H9 (cell line): ENCODE measurements around the gene CHD9. TPM values are rescaled to one million over a fixed set of nuclear protein-coding genes. Genes with fewer than 3 reads are reported as not detected.

ENCODE experiments used
- DNase-seq: peaks from one replicate; pipeline ENCODE4 v3.0.0-alpha.2; 2017
- H2AFZ ChIP-seq: one replicate; pipeline ENCODE4 v1.6.1; 2013; ENCODE audit warnings: mild to moderate bottlenecking, low read length, control low read depth, moderate library complexity
- H2AK5ac ChIP-seq: 2 replicates; pipeline ENCODE4 v1.6.1; 2013; ENCODE audit warnings: low read length, control low read depth, mixed read lengths; ENCODE audit not compliant: insufficient read length
- H2BK120ac ChIP-seq: one replicate; pipeline ENCODE4 v1.6.1; 2013; ENCODE audit warnings: low read depth, mild to moderate bottlenecking, low read length, control low read depth, inconsistent platforms; ENCODE audit not compliant: poor library complexity, severe bottlenecking
- H2BK12ac ChIP-seq: 2 replicates; pipeline ENCODE4 v1.6.1; 2013; ENCODE audit warnings: low read length, control low read depth, mixed read lengths, low read depth; ENCODE audit not compliant: insufficient read length
- H2BK15ac ChIP-seq: 2 replicates; pipeline ENCODE4 v1.6.1; 2013; ENCODE audit warnings: low read depth, low read length, control low read depth
- H2BK20ac ChIP-seq: one replicate; pipeline ENCODE4 v1.6.1; 2013; ENCODE audit warnings: low read depth, mild to moderate bottlenecking, low read length, control low read depth, inconsistent platforms; ENCODE audit not compliant: poor library complexity, severe bottlenecking
- H2BK5ac ChIP-seq: 2 replicates; pipeline ENCODE4 v1.6.1; 2013; ENCODE audit warnings: low read length, control low read depth, mixed read lengths; ENCODE audit not compliant: insufficient read length
- H3K14ac ChIP-seq: 2 replicates; pipeline ENCODE4 v1.6.1; 2013; ENCODE audit warnings: low read length, control low read depth; ENCODE audit not compliant: insufficient read depth
- H3K18ac ChIP-seq: 2 replicates; pipeline ENCODE4 v1.6.1; 2013; ENCODE audit warnings: low read depth, mild to moderate bottlenecking, mixed read lengths, low read length, control low read depth; ENCODE audit not compliant: insufficient read length
- H3K23ac ChIP-seq: 2 replicates; pipeline ENCODE4 v1.6.1; 2013; ENCODE audit warnings: low read length, control low read depth, mixed read lengths, low read depth; ENCODE audit not compliant: insufficient read length
- H3K23me2 ChIP-seq: 2 replicates; pipeline ENCODE4 v1.6.1; 2013; ENCODE audit warnings: low read depth, mild to moderate bottlenecking, mixed read lengths, low read length, control low read depth; ENCODE audit not compliant: insufficient read length, poor library complexity, severe bottlenecking
- H3K27ac ChIP-seq: 2 replicates; pipeline ENCODE4 v1.5.1; 2013; ENCODE audit warnings: low read length, control low read depth, mixed read lengths, low read depth; ENCODE audit not compliant: insufficient read length
- H3K27me3 ChIP-seq: 2 replicates; pipeline ENCODE4 v1.6.1; 2013; ENCODE audit warnings: low read length, control low read depth, inconsistent platforms; ENCODE audit not compliant: insufficient read depth
- H3K4ac ChIP-seq: 2 replicates; pipeline ENCODE4 v1.6.1; 2013; ENCODE audit warnings: low read depth, mild to moderate bottlenecking, control low read depth, inconsistent platforms, low read length, moderate library complexity
- H3K4me1 ChIP-seq: 2 replicates; pipeline ENCODE4 v1.6.1; 2013; ENCODE audit warnings: low read length, control low read depth, inconsistent platforms; ENCODE audit not compliant: insufficient read depth
- H3K4me2 ChIP-seq: 2 replicates; pipeline ENCODE4 v1.6.1; 2013; ENCODE audit warnings: low read length, control low read depth, mixed read lengths; ENCODE audit not compliant: insufficient read length, insufficient read depth
- H3K56ac ChIP-seq: 2 replicates; pipeline ENCODE4 v1.6.1; 2013; ENCODE audit warnings: low read depth, mild to moderate bottlenecking, mixed read lengths, low read length, control low read depth; ENCODE audit not compliant: insufficient read length
- H3K79me1 ChIP-seq: 2 replicates; pipeline ENCODE4 v1.6.1; 2013; ENCODE audit warnings: low read depth, mild to moderate bottlenecking, moderate library complexity, low read length, control low read depth, inconsistent platforms; ENCODE audit not compliant: insufficient read depth, poor library complexity, severe bottlenecking
- H3K79me2 ChIP-seq: 2 replicates; pipeline ENCODE4 v1.6.1; 2013; ENCODE audit warnings: low read length, control low read depth, inconsistent platforms; ENCODE audit not compliant: insufficient read depth
- H3K9ac ChIP-seq: 2 replicates; pipeline ENCODE4 v1.6.1; 2013; ENCODE audit warnings: low read length, control low read depth, mixed read lengths; ENCODE audit not compliant: insufficient read length; ENCODE audit errors: extremely low read depth
- H3K9me3 ChIP-seq: one replicate; pipeline ENCODE4 v1.6.1; 2013; ENCODE audit warnings: low read depth, low read length, inconsistent platforms; ENCODE audit not compliant: control insufficient read depth
- H3T11ph ChIP-seq: one replicate; pipeline ENCODE4 v1.6.1; 2013; ENCODE audit warnings: mild to moderate bottlenecking, low read length, control low read depth, inconsistent platforms
- H4K20me1 ChIP-seq: one replicate; pipeline ENCODE4 v1.6.1; 2013; ENCODE audit not compliant: control insufficient read depth, insufficient read length, insufficient read depth
- H4K5ac ChIP-seq: 2 replicates; pipeline ENCODE4 v1.6.1; 2013; ENCODE audit warnings: low read depth, mild to moderate bottlenecking, mixed read lengths, low read length, control low read depth; ENCODE audit not compliant: insufficient read length
- H4K8ac ChIP-seq: replicated peaks from 2 replicates; pipeline ENCODE4 v1.6.1; 2013; ENCODE audit warnings: low read length, control low read depth, mixed read lengths, low read depth; ENCODE audit not compliant: insufficient read length
- H4K91ac ChIP-seq: 2 replicates; pipeline ENCODE4 v1.6.1; 2013; ENCODE audit warnings: low read depth, mild to moderate bottlenecking, moderate library complexity, mixed read lengths, low read length, control low read depth; ENCODE audit not compliant: insufficient read length
- H3K27ac Mint-ChIP-seq, 3 experiments: 2 replicates in 2 of 3; 3 replicates in 1 of 3; pipeline ENCODE4 v1.8.0; 2020 to 2021; ENCODE audit warnings: mixed read lengths in 3 of 3, mild to moderate bottlenecking in 1 of 3, moderate library complexity in 1 of 3
- H3K27me3 Mint-ChIP-seq: 2 replicates; pipeline ENCODE4 v1.8.0; 2021; ENCODE audit warnings: low read depth, mild to moderate bottlenecking, moderate library complexity, mixed read lengths
- H3K36me3 Mint-ChIP-seq, 3 experiments: 2 replicates in 2 of 3; 3 replicates in 1 of 3; pipeline ENCODE4 v1.8.0; 2020 to 2021; ENCODE audit warnings: low read depth in 3 of 3, mixed read lengths in 3 of 3; ENCODE audit not compliant: insufficient read depth in 1 of 3
- H3K4me1 Mint-ChIP-seq, 2 experiments: 2 replicates each; pipeline ENCODE4 v1.8.0; 2020; ENCODE audit warnings: mixed read lengths in 2 of 2
- H3K4me3 Mint-ChIP-seq, 2 experiments: 2 replicates in 1 of 2; 3 replicates in 1 of 2; pipeline ENCODE4 v1.8.0; 2020 to 2021; ENCODE audit warnings: mild to moderate bottlenecking in 2 of 2, mixed read lengths in 2 of 2, moderate library complexity in 1 of 2
- H3K9me3 Mint-ChIP-seq, 2 experiments: 2 replicates in 1 of 2; 3 replicates in 1 of 2; pipeline ENCODE4 v1.8.0; 2020; ENCODE audit warnings: mild to moderate bottlenecking in 2 of 2, mixed read lengths in 2 of 2, moderate library complexity in 1 of 2
- WGBS: extraction: QIAGEN DNeasy Blood & Tissue Kit; methylation state at CpG from one replicate; pipeline ENCODE4 v1.1.7; 2013; ENCODE audit warnings: missing lambda C conversion rate, low lambda C conversion rate, mixed read lengths; ENCODE audit not compliant: insufficient read length; ENCODE audit errors: extremely low coverage; 5-methylcytosine and 5-hydroxymethylcytosine counted together
- total RNA-seq: library from RNA; stranded (reverse); gene quantifications from 2 replicates; pipeline ENCODE4 v1.2.1, GENCODE V29; 2021
- TF ChIP-seq, protein P1 (sequence below): fragments of 200-600 bp; sonication (generic); conservative IDR thresholded peaks from 3 replicates; pipeline ENCODE4 v1.8.0; 2021; ENCODE audit warnings: antibody characterized with exemption, mild to moderate bottlenecking

CHD9 gene
- total RNA-seq, 1 experiment from 2014 or later, result 46.2 TPM

GRCh38 chr16:53355064-53355463 is 300.3 kb downstream of the CHD9 start:
- Histone ChIP-seq H2BK120ac (no peak overlapping the region), H2BK20ac (no peak overlapping the region), H3K4me2 (no peak overlapping the region), H3K9ac (no peak overlapping the region), H3K56ac (no peak overlapping the region), H3K9me3 (peaks cover 3% of the 10 kb centered on the region), H3K27ac (no peak overlapping the region), H3K27me3 (no peaks in the 10 kb centered on the region), H2BK12ac (no peak overlapping the region), H3K4ac (no peak overlapping the region), H3K18ac (no peak overlapping the region), H3K79me2 (no peaks in the 10 kb centered on the region), H3K23me2 (no peaks in the 10 kb centered on the region), H3K14ac (no peak overlapping the region), H2AFZ (no peak overlapping the region), H3K79me1 (no peaks in the 10 kb centered on the region), H2BK5ac (no peak overlapping the region), H3K4me1 (no peaks in the 10 kb centered on the region), H4K5ac (no peak overlapping the region), H4K8ac (no peak overlapping the region), H4K91ac (no peak overlapping the region), H3T11ph (no peak overlapping the region), H2AK5ac (no peak overlapping the region), H2BK15ac (no peak overlapping the region), H4K20me1 (no peaks in the 10 kb centered on the region), H3K23ac (no peak overlapping the region)
- peaks cover 11 to 14% of the 10 kb centered on the region in 2 experiments for H3K9me3 Mint-ChIP-seq
- no peak for DNase-seq
- whole genome bisulfite sequencing, result no CpG with 5 or more reads among the region's 11 CpGs
- H3K4me3 Mint-ChIP-seq, result no peak overlapping the region
- peaks cover 6 to 13% (median 7%) of the 10 kb centered on the region in 3 experiments for H3K36me3 Mint-ChIP-seq
- H3K27ac Mint-ChIP-seq, result no peak overlapping the region
- H3K4me1 Mint-ChIP-seq, result peaks cover 4 to 6% of the 10 kb centered on the region in 2 experiments; a peak in 1 of 4 replicates
- TF ChIP-seq, protein P1, sequence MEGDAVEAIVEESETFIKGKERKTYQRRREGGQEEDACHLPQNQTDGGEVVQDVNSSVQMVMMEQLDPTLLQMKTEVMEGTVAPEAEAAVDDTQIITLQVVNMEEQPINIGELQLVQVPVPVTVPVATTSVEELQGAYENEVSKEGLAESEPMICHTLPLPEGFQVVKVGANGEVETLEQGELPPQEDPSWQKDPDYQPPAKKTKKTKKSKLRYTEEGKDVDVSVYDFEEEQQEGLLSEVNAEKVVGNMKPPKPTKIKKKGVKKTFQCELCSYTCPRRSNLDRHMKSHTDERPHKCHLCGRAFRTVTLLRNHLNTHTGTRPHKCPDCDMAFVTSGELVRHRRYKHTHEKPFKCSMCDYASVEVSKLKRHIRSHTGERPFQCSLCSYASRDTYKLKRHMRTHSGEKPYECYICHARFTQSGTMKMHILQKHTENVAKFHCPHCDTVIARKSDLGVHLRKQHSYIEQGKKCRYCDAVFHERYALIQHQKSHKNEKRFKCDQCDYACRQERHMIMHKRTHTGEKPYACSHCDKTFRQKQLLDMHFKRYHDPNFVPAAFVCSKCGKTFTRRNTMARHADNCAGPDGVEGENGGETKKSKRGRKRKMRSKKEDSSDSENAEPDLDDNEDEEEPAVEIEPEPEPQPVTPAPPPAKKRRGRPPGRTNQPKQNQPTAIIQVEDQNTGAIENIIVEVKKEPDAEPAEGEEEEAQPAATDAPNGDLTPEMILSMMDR, result no peak
- H3K27me3 Mint-ChIP-seq, result no peaks in the 10 kb centered on the region; the same call in 1 of the 2 replicates
